NCI-H146 treated with DMSO at 0.1 percent for 48 hours (cell line): Measurements from ENCODE around the gene IRF5.
"Not testable (repeated sequence)": the region's sequence is repeated elsewhere in the genome, so short reads cannot be mapped to it uniquely, and the experiment has no call there.

ENCODE experiments used
- DNase-seq: peaks from one replicate; lab custom pipeline; 2025; ENCODE audit not compliant: unreplicated experiment; lab: John Stamatoyannopoulos, UW

Gene IRF5

DNA sequence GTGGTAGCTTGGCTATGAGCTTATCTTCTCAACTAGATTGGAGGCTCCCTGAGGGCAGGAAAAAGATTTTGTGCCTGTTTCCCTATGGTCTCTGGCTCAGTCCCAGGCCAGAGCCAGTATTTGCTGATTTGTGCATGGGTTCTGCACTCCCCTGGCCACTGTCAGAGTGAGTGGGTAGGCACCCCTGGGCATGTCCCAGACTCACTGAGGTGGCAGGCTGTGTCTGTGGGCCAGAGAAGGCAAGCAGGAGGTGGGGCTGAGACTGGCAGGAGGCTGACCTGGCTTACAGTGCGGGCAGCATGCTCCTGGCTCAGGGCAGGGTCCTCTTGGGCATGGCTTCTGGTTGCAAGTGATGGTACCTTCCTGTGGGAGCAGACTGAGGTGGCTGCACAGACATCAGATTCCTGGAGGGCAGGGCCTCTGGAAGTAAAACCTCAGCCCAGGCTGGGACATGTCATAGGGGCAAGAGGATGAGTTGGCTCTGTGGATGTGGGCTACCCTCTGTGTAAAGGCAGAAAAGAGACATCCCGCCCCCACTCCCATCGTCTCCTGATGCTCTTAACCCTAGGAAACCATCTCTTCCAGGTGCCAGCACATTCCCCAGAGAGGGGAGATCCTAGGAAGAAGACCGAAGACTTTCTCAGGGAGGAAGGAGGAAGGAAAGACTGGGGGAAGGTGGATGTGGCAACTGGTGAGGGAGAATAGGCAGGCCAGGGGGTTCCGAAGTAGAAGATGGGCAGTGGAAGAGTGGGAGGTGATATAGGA lies 31.5 kb upstream of the IRF5 start:
- DNase-seq, result no peak

GRCh38 chr7:128906766-128907559 lies 30.8 kb upstream of the IRF5 start:
- no peak for DNase-seq

DNA sequence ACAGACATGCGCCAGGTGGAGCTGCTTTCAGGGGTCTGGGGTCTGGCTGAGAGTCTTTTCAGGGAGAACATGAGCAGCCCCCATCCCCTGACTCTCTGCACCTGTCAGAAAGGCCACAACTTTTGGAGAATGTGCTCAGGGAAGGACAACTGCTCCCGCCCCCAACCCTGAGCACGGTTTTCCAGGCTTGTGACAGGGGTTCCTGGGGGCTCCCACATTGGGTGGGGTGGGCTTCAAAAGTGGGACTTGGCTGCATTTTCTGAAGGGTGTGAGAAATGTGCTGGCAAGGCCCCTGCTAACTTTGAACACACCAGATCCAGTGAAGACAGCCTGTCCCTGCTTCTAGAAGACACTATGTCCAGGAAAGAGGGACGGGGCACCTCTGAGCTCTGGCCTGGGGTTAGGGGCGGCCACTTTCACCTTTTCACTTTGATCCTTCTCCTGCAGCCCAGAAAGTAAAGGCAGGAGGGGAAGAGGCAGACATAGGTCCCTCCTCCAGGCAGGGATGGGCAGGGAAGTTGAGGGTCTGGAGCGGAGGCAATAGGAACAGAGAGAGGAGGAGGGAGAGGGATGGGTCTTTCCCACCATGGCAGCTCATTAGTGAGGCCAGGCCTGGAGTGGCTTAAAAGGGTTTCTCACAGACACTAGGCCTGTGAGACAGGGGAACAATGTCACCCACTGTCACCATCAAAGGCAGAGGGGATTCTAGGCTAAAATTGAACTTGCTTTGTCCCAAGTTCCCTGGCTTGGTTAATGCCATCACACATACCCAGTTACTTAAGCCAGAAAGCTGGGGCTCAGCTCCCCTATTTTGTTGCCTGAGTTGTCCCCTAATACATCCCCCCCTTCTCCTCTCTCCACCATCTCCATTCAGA lies 28.7 kb upstream of the IRF5 start:
- no peak for DNase-seq

GRCh38 chr7:128909625-128910568 lies 27.8 kb upstream of the IRF5 start:
- DNase-seq, result peak; percentile 55

GRCh38 chr7:128910569-128910945 lies 27.2 kb upstream of the IRF5 start, which contains the start of gene KCP:
Gene KCP (minus strand): TSS chr7:128910709. CDS start chr7:128910676, 33 bp downstream.
- DNase-seq, result no peak

DNA sequence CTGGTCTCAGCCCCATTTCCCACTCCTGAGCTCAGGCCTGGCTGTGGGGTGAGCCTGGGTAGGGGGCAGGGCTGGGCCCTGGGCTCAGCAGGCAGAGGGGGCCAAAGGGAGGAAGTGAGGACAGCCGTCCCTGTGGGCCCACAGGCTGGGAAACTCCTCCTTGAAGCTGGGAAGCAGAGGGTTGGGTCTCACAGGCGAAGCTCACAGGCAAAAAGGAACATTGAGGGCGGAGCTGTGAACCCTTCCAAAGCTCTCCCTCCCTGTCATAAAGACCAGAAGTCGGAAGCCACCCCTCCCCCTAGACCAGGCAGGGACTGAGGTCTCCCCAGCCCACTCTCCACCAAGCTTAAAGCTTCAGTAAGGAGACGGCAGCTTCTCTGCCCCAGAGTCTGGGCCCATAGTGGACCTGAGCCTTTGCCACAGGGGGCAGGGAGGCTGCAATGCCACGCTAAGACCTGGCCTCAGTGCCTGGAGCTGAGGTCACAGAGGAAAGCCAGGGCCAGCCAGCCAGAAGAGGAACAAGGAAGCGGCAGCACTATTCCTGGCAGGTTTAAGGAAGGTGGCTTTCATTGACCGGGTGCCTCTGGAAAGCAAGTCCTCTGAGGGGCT lies 26.2 kb upstream of the IRF5 start:
- DNase-seq, result no peak

DNA sequence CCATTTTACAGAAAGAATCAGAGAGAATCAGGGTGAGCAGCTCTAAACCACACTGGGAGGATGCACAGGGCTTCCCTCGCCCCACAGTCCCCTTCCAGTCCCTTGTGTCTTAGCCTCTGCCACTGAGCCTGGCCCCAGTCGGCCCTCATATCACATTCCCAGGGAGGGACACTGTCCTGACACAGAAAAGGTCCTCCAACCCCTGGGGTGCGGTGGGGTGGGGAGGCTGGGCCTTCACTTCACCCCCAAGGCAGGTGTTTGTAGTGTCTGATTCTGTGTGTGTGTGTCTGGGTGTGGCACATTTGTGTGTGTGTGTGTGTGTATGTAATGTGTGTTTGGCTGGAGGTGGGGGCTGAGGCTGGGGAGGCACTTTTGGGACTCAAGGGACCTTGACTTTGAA lies 25.4 kb upstream of the IRF5 start:
- DNase-seq, result no peak

DNA sequence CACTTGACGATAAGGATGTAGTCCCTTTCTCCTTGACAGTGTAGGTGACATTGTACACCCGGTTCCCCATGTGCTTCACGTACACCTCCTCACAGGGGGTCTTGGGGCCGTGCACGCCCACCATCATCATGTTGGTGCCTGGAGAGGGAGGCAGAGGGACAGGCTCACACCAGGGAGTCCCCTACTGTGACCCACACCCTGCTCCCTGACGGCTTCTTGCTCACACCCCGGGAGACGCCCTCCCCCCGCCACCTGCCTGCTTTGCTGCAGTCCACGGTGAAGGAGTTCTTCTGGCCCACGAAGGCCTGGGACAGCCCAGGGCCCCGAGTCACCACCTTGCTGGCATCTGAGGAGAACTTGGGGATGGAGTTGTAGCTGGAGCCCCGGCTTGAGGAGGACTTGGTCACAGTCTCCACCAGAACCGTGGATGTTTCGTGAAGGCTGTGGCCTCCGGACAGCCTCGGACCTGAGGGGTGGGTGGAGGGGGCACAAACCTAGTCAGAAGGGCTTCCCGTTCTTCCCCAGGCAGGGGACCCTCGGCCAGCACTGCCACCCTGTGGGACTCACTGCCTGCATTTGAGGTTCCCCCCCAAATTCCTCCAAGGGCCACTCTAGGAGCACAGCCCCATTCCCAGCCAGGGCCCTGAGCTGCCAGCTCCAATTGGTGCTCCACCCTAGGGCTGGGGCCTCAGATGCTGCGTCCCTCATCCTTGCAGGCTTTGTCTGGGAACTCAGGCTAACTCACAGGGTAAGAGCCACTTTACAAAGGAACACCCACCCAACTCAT lies 24.8 kb upstream of the IRF5 start:
- not testable (repeated sequence) for DNase-seq

GRCh38 chr7:128913870-128914565 lies 23.7 kb upstream of the IRF5 start:
- DNase-seq, result no peak

DNA sequence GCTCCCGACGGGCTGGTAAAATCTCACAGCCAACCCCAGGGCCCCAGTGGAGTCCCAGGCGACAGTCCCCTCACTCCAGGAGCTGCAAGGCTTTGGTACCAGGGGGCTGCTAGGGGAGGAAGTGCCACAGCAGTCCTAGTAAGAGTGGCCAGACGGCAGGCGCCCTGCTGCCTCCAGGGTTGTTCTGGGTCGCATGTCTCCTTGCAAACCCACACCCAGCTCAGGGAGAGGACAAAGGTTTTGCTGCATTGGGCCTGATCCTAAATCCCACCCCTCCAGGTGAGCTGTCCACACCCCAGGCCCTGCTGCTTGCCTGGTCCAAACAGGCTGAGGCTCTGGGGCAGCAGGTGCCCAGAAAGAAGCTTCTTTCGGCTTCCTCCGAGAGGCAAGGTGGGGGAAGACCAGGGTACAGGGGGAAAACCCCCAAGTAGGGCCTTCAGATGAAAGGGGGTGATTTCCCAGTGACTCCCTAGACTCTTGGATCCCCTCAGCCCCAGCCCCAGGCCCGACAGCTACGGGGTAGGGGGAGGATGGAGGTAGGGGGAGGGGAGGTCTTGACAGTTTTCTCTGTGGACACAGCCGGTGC lies 23.1 kb upstream of the IRF5 start:
- no peak for DNase-seq

DNA sequence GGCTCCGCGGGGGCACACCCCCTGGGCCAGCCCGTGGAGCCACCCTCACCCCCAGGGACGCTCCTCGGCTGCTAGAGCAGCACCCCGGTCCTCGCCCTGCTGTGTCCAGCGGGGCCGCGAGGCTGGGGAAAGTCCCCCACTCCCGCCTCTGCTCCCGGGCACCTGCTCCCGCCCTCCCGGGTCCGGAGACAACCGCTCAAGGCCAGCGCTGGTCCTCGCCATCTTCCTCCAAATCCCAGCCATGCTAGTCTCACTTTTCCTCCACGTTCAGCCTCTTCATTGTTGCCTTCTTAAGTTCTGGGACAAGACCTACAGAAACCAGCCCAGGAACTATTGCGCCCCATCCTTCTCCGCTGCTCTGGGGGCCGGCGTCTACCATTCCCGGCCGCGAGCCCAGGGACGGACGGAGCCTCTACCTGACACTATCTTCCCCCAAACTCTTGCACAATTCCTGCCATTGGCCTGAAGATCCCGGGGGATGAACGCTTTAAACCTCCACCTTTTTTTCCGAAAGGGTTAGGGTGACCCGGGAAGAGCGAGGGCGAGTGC lies 22.4 kb upstream of the IRF5 start:
- DNase-seq, result no peak

GRCh38 chr7:128915841-128916642 lies 21.7 kb upstream of the IRF5 start:
- DNase-seq, result no peak

GRCh38 chr7:128916643-128916915 lies 21.1 kb upstream of the IRF5 start:
- DNase-seq, result no peak

GRCh38 chr7:128917122-128917521 lies 20.6 kb upstream of the IRF5 start:
- no peak for DNase-seq

DNA sequence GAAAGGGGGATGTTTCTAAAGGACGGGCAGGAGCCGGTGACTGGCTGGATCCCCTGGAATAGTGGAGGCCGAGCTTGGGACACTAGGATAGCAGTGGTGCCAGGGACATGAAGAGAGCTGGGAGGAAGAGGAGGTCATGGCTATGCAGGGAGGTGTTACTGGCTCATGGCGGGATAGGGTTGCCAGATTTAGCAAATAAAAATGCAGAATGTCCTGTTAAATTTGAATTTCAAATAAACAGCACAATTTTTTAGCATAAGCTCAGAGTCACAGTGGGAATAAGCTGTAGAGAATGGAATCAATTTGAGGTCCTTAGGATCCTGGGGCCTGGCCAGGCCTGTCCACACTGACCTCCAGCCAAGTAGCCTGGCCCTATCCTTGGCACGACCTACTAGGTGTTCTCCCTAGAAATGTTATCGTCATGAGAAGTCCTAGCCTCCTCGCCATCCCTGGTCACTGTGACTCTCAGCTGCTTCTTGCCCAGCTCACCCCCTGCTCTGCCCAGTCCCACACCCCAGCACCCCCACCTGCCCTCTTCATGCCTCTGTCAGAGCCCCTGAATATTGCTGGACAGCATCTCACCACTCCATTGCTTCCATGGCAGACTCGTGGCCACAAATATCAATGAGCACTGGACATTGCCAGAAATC lies 19.6 kb upstream of the IRF5 start:
- no peak for DNase-seq

GRCh38 chr7:128919241-128919640 lies 18.5 kb upstream of the IRF5 start:
- DNase-seq, result no peak
